ENCODE results near the gene FPR1. TPM values are rescaled to one million over a fixed set of nuclear protein-coding genes. Genes with fewer than 3 reads are reported as not detected.

FPR1 gene
- total RNA-seq, 4 donors from 2014 or later: 1.5 to 4.4 TPM; not detected in 2

GRCh38 chr19:51784109-51784785, 32.6 kb upstream of the FPR1 start:
- no peaks in the 10 kb centered on the region for H3K27me3 ChIP-seq
- no peaks in the 10 kb centered on the region for H3K36me3 ChIP-seq
- DNase-seq: no peak
- intact Hi-C loops (cut with DNase I; ENCODE audit: low total_unique reads): no loop called here
- peak overlapping the region in 2 of 4 donors; percentile 29 to 45 for H3K27ac ChIP-seq
- no peak overlapping the region for H3K4me3 ChIP-seq
- in situ Hi-C loops (cut with MboI; ENCODE audit: low pct_ligation_motif_present in 1 of 4, low pct_unique_long_range_greater_than_20kb in 1 of 4, low sequenced_read_pairs in 3 of 4): loop anchor here in 1 of 4 donors (25.0 kb wide), 1 partner anchor 322 kb away; the partner anchor contains the start of gene SIGLEC8
- WGBS, 2 donors (ENCODE audit: low coverage in 1 of 2): 58 to 64% methylated on average over 6 of the region's 6 CpGs
- TF ChIP-seq EP300 (IDR thresholded peaks at IDR 0.05; ENCODE audit: low read depth) (no peak), POLR2A (IDR thresholded peaks at IDR 0.05) (no peak), POLR2AphosphoS5 (IDR thresholded peaks at IDR 0.05) (no peak)
- TF ChIP-seq, protein P1, sequence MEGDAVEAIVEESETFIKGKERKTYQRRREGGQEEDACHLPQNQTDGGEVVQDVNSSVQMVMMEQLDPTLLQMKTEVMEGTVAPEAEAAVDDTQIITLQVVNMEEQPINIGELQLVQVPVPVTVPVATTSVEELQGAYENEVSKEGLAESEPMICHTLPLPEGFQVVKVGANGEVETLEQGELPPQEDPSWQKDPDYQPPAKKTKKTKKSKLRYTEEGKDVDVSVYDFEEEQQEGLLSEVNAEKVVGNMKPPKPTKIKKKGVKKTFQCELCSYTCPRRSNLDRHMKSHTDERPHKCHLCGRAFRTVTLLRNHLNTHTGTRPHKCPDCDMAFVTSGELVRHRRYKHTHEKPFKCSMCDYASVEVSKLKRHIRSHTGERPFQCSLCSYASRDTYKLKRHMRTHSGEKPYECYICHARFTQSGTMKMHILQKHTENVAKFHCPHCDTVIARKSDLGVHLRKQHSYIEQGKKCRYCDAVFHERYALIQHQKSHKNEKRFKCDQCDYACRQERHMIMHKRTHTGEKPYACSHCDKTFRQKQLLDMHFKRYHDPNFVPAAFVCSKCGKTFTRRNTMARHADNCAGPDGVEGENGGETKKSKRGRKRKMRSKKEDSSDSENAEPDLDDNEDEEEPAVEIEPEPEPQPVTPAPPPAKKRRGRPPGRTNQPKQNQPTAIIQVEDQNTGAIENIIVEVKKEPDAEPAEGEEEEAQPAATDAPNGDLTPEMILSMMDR (IDR thresholded peaks at IDR 0.05): no peak
- H3K9me3 ChIP-seq: no peaks in the 10 kb centered on the region
- no peaks in the 10 kb centered on the region for H3K4me1 ChIP-seq

- in situ Hi-C loops (cut with MboI; ENCODE audit: low pct_ligation_motif_present in 1 of 4, low pct_unique_long_range_greater_than_20kb in 1 of 4, low sequenced_read_pairs in 3 of 4): loop anchor here in 1 of 4 donors (25.0 kb wide), 1 partner anchor 321 kb away; the partner anchor contains the start of gene SIGLEC8
- Histone ChIP-seq H3K4me1 (no peaks in the 10 kb centered on the region), H3K9me3 (no peaks in the 10 kb centered on the region), H3K4me3 (no peak overlapping the region), H3K27me3 (no peaks in the 10 kb centered on the region), H3K27ac (no peak overlapping the region), H3K36me3 (no peaks in the 10 kb centered on the region)
- DNase-seq: no peak
- 14 to 22% methylated on average over 3 of the region's 3 CpGs for WGBS, 2 donors (ENCODE audit: low coverage in 1 of 2)
- TF ChIP-seq, protein P1 (IDR thresholded peaks at IDR 0.05): no peak
- TF ChIP-seq POLR2A (IDR thresholded peaks at IDR 0.05): no peak
- no peak for TF ChIP-seq POLR2AphosphoS5 (IDR thresholded peaks at IDR 0.05)
- no peak for TF ChIP-seq EP300 (IDR thresholded peaks at IDR 0.05; ENCODE audit: low read depth)
- intact Hi-C loops (cut with DNase I; ENCODE audit: low total_unique reads): no loop called here
Measured at GRCh38 chr19:51783372-51783771, 31.7 kb upstream of the FPR1 start.

DNA sequence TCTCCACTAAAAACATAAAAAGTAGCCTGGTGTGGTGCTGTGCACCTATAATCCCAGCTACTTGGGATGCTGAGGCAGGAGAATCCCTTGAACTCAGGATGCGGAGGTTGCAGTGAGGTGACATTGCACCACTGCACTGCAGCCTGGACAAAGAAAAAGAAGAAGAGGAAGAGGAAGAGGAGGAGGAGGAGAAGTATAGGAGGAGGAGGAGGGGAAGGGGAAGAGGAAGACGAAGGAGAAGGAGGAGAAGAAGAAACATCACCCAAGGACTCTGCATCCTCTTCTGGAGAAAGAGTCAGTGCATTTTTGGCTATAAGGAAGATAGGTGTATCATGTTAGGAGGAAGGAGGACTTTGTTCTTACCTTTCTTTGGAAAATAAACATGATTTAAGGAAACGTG, 30.3 kb upstream of the FPR1 start:
- Histone ChIP-seq H3K9me3 (no peaks in the 10 kb centered on the region), H3K36me3 (no peaks in the 10 kb centered on the region), H3K27ac (no peak overlapping the region), H3K4me1 (peaks cover 0 to 6% (median 0%) of the 10 kb centered on the region in 4 donors), H3K27me3 (no peaks in the 10 kb centered on the region), H3K4me3 (no peak overlapping the region)
- in situ Hi-C loops (cut with MboI; ENCODE audit: low pct_ligation_motif_present in 1 of 4, low pct_unique_long_range_greater_than_20kb in 1 of 4, low sequenced_read_pairs in 3 of 4) (loop anchor here in 1 of 4 donors (25.0 kb wide), 1 partner anchor 320 kb away; the partner anchor contains the start of gene SIGLEC8), intact Hi-C loops (cut with DNase I; ENCODE audit: low total_unique reads) (no loop called here)
- DNase-seq: no peak
- TF ChIP-seq, protein P1 (IDR thresholded peaks at IDR 0.05): no peak
- WGBS, 2 donors (ENCODE audit: low coverage in 1 of 2): 36 to 51% methylated on average over 2 to 3 of the region's 3 CpGs

DNA sequence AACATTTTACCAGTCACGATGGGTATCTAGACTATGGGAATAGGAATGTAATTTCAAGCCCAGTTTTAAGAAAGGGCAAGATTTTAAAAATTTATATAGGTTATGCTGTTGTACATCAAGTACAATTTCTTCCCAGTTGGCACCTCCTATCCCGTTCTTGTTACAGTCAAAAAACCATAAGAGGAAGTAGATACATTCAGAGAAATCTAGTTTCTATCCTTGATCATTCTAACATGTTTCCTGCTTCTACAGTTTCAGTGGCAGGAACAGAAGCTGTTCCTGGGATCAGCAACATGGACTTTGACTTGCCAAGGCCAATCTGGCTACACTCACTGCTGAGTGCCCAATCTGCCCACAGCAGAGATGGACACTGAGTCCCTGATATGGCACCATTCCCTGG, 28.6 kb upstream of the FPR1 start:
- WGBS, 2 donors (ENCODE audit: low coverage in 1 of 2): 36 to 39% methylated on average over 2 of the region's 2 CpGs

More for the DNA sequence above, 28.6 kb upstream of the FPR1 start:
- no peak overlapping the region for H3K4me3 ChIP-seq
- in situ Hi-C loops (cut with MboI; ENCODE audit: low pct_ligation_motif_present in 1 of 4, low pct_unique_long_range_greater_than_20kb in 1 of 4, low sequenced_read_pairs in 3 of 4) (loop anchor here in 1 of 4 donors (25.0 kb wide), 1 partner anchor 318 kb away; the partner anchor contains the start of gene SIGLEC8), intact Hi-C loops (cut with DNase I; ENCODE audit: low total_unique reads) (no loop called here)
- DNase-seq: no peak
- H3K27ac ChIP-seq: no peak overlapping the region
- no peaks in the 10 kb centered on the region for H3K27me3 ChIP-seq
- H3K9me3 ChIP-seq: no peaks in the 10 kb centered on the region
- H3K4me1 ChIP-seq: peaks cover 0 to 6% (median 0%) of the 10 kb centered on the region in 4 donors
- TF ChIP-seq EP300 (IDR thresholded peaks at IDR 0.05; ENCODE audit: low read depth): no peak
- H3K36me3 ChIP-seq: no peaks in the 10 kb centered on the region

Measured in transverse colon (tissue), 4 donors.